22Rv1 (cell line): ENCODE measurements around the gene NIPBL.

ENCODE experiments used
- CTCF ChIP-seq: fragments of 450-650 bp; IDR thresholded peaks from 2 replicates; pipeline ENCODE4 v1.5.1; 2017; ENCODE audit warnings: mild to moderate bottlenecking
- ZFX ChIP-seq: fragments of 450-650 bp; IDR thresholded peaks from 2 replicates; pipeline ENCODE4 v1.6.1; 2017; ENCODE audit warnings: antibody characterized with exemption, borderline replicate concordance

GRCh38 chr5:36875051-36875789, 1.3 kb upstream of the NIPBL start:
- TF ChIP-seq CTCF (no peak), ZFX (no peak)
